ENCODE results near the gene PTP4A2.

Gene PTP4A2

GRCh38 chr1:31976401-31976800 is 38.2 kb upstream of the PTP4A2 start:
- Histone ChIP-seq H3K36me3 (ENCODE audit: control insufficient read depth, insufficient read depth, low read length) (no peaks in the 10 kb centered on the region), H3K27ac (ENCODE audit: insufficient read depth, low read depth, low read length, poor library complexity, severe bottlenecking) (no peak overlapping the region), H3K4me3 (ENCODE audit: insufficient read depth, low read depth, low read length) (no peak overlapping the region), H3K9me3 (ENCODE audit: control insufficient read depth, low read length) (no peaks in the 10 kb centered on the region), H3K4me1 (ENCODE audit: control insufficient read depth, insufficient read depth, low read length) (peaks cover 2% of the 10 kb centered on the region), H3K27me3 (ENCODE audit: control insufficient read depth, insufficient read depth, low read length, poor library complexity, severe bottlenecking) (no peaks in the 10 kb centered on the region)
- WGBS, 2 experiments = 91 to 92% methylated on average over 1 of the region's 1 CpG

GRCh38 chr1:31970873-31971272 is 32.7 kb upstream of the PTP4A2 start:
- H3K9me3 ChIP-seq (ENCODE audit: control insufficient read depth, low read length) = no peaks in the 10 kb centered on the region
- H3K36me3 ChIP-seq (ENCODE audit: control insufficient read depth, insufficient read depth, low read length) = no peaks in the 10 kb centered on the region
- H3K4me3 ChIP-seq (ENCODE audit: insufficient read depth, low read depth, low read length) = no peak overlapping the region
- H3K27me3 ChIP-seq (ENCODE audit: control insufficient read depth, insufficient read depth, low read length, poor library complexity, severe bottlenecking) = no peaks in the 10 kb centered on the region
- H3K27ac ChIP-seq (ENCODE audit: insufficient read depth, low read depth, low read length, poor library complexity, severe bottlenecking) = no peak overlapping the region
- 95 to 96% methylated on average over 3 of the region's 3 CpGs for WGBS, 2 experiments
- H3K4me1 ChIP-seq (ENCODE audit: control insufficient read depth, insufficient read depth, low read length) = no peaks in the 10 kb centered on the region

GRCh38 chr1:31961536-31961935 is 23.4 kb upstream of the PTP4A2 start:
- no peak overlapping the region for H3K27ac ChIP-seq (ENCODE audit: insufficient read depth, low read depth, low read length, poor library complexity, severe bottlenecking)

GRCh38 chr1:31959521-31960340 is 21.6 kb upstream of the PTP4A2 start:
- Histone ChIP-seq H3K4me1 (ENCODE audit: control insufficient read depth, insufficient read depth, low read length) (peaks cover 13% of the 10 kb centered on the region), H3K4me3 (ENCODE audit: insufficient read depth, low read depth, low read length) (no peak overlapping the region), H3K9me3 (ENCODE audit: control insufficient read depth, low read length) (no peaks in the 10 kb centered on the region), H3K27ac (ENCODE audit: insufficient read depth, low read depth, low read length, poor library complexity, severe bottlenecking) (no peak overlapping the region), H3K27me3 (ENCODE audit: control insufficient read depth, insufficient read depth, low read length, poor library complexity, severe bottlenecking) (no peaks in the 10 kb centered on the region), H3K36me3 (ENCODE audit: control insufficient read depth, insufficient read depth, low read length) (no peaks in the 10 kb centered on the region)
- WGBS, 2 experiments = 88 to 92% methylated on average over 6 of the region's 6 CpGs

More at GRCh38 chr1:31961536-31961935, 23.4 kb upstream of the PTP4A2 start:
- Histone ChIP-seq H3K27me3 (ENCODE audit: control insufficient read depth, insufficient read depth, low read length, poor library complexity, severe bottlenecking) (no peaks in the 10 kb centered on the region), H3K36me3 (ENCODE audit: control insufficient read depth, insufficient read depth, low read length) (no peaks in the 10 kb centered on the region), H3K4me1 (ENCODE audit: control insufficient read depth, insufficient read depth, low read length) (no peaks in the 10 kb centered on the region), H3K4me3 (ENCODE audit: insufficient read depth, low read depth, low read length) (no peak overlapping the region), H3K9me3 (ENCODE audit: control insufficient read depth, low read length) (no peaks in the 10 kb centered on the region)
- WGBS, 2 experiments = 91 to 95% methylated on average over 6 to 8 of the region's 8 CpGs

- WGBS, 2 experiments = 84 to 88% methylated on average over 9 of the region's 9 CpGs
- H3K27ac ChIP-seq (ENCODE audit: insufficient read depth, low read depth, low read length, poor library complexity, severe bottlenecking) = no peak overlapping the region
- no peaks in the 10 kb centered on the region for H3K36me3 ChIP-seq (ENCODE audit: control insufficient read depth, insufficient read depth, low read length)
Observed at GRCh38 chr1:31957701-31958674, 19.8 kb upstream of the PTP4A2 start.

GRCh38 chr1:31955917-31956736 is 18.0 kb upstream of the PTP4A2 start:
- 69 to 71% methylated on average over 10 to 11 of the region's 11 CpGs for WGBS, 2 experiments
- H3K36me3 ChIP-seq (ENCODE audit: control insufficient read depth, insufficient read depth, low read length) = no peaks in the 10 kb centered on the region
- peak overlapping the region; percentile 64 for H3K27ac ChIP-seq (ENCODE audit: insufficient read depth, low read depth, low read length, poor library complexity, severe bottlenecking)
- H3K9me3 ChIP-seq (ENCODE audit: control insufficient read depth, low read length) = no peaks in the 10 kb centered on the region
- H3K4me1 ChIP-seq (ENCODE audit: control insufficient read depth, insufficient read depth, low read length) = peaks cover 18% of the 10 kb centered on the region
- no peak overlapping the region for H3K4me3 ChIP-seq (ENCODE audit: insufficient read depth, low read depth, low read length)
- H3K27me3 ChIP-seq (ENCODE audit: control insufficient read depth, insufficient read depth, low read length, poor library complexity, severe bottlenecking) = no peaks in the 10 kb centered on the region

More at GRCh38 chr1:31957701-31958674, 19.8 kb upstream of the PTP4A2 start:
- Histone ChIP-seq H3K4me3 (ENCODE audit: insufficient read depth, low read depth, low read length) (no peak overlapping the region), H3K4me1 (ENCODE audit: control insufficient read depth, insufficient read depth, low read length) (peaks cover 18% of the 10 kb centered on the region), H3K9me3 (ENCODE audit: control insufficient read depth, low read length) (no peaks in the 10 kb centered on the region), H3K27me3 (ENCODE audit: control insufficient read depth, insufficient read depth, low read length, poor library complexity, severe bottlenecking) (no peaks in the 10 kb centered on the region)

- Histone ChIP-seq H3K4me3 (ENCODE audit: insufficient read depth, low read depth, low read length) (no peak overlapping the region), H3K9me3 (ENCODE audit: control insufficient read depth, low read length) (no peaks in the 10 kb centered on the region), H3K4me1 (ENCODE audit: control insufficient read depth, insufficient read depth, low read length) (peaks cover 18% of the 10 kb centered on the region), H3K36me3 (ENCODE audit: control insufficient read depth, insufficient read depth, low read length) (no peaks in the 10 kb centered on the region), H3K27me3 (ENCODE audit: control insufficient read depth, insufficient read depth, low read length, poor library complexity, severe bottlenecking) (no peaks in the 10 kb centered on the region), H3K27ac (ENCODE audit: insufficient read depth, low read depth, low read length, poor library complexity, severe bottlenecking) (peak overlapping the region; percentile 8)
- WGBS, 2 experiments = 46 to 50% methylated on average over 6 of the region's 6 CpGs
Observed at GRCh38 chr1:31954607-31955283, 16.6 kb upstream of the PTP4A2 start.

GRCh38 chr1:31952825-31953220 is 14.7 kb upstream of the PTP4A2 start:
- H3K4me3 ChIP-seq (ENCODE audit: insufficient read depth, low read depth, low read length) = no peak overlapping the region
- WGBS, 2 experiments = 85 to 87% methylated on average over 2 of the region's 2 CpGs
- no peak overlapping the region for H3K27ac ChIP-seq (ENCODE audit: insufficient read depth, low read depth, low read length, poor library complexity, severe bottlenecking)
- H3K27me3 ChIP-seq (ENCODE audit: control insufficient read depth, insufficient read depth, low read length, poor library complexity, severe bottlenecking) = no peaks in the 10 kb centered on the region
- H3K36me3 ChIP-seq (ENCODE audit: control insufficient read depth, insufficient read depth, low read length) = no peaks in the 10 kb centered on the region
- H3K4me1 ChIP-seq (ENCODE audit: control insufficient read depth, insufficient read depth, low read length) = peaks cover 18% of the 10 kb centered on the region
- no peaks in the 10 kb centered on the region for H3K9me3 ChIP-seq (ENCODE audit: control insufficient read depth, low read length)

- H3K4me1 ChIP-seq (ENCODE audit: control insufficient read depth, insufficient read depth, low read length) = peaks cover 17% of the 10 kb centered on the region
- H3K4me3 ChIP-seq (ENCODE audit: insufficient read depth, low read depth, low read length) = no peak overlapping the region
- H3K27ac ChIP-seq (ENCODE audit: insufficient read depth, low read depth, low read length, poor library complexity, severe bottlenecking) = no peak overlapping the region
- 95 to 96% methylated on average over 4 of the region's 4 CpGs for WGBS, 2 experiments
- H3K9me3 ChIP-seq (ENCODE audit: control insufficient read depth, low read length) = no peaks in the 10 kb centered on the region
- H3K27me3 ChIP-seq (ENCODE audit: control insufficient read depth, insufficient read depth, low read length, poor library complexity, severe bottlenecking) = no peaks in the 10 kb centered on the region
- H3K36me3 ChIP-seq (ENCODE audit: control insufficient read depth, insufficient read depth, low read length) = no peaks in the 10 kb centered on the region
Observed at GRCh38 chr1:31951276-31951675, 13.1 kb upstream of the PTP4A2 start.
